ENCODE data around the gene JPH2.
"Not testable (repeated sequence)": the region's sequence is repeated elsewhere in the genome, so short reads cannot be mapped to it uniquely, and the experiment has no call there.

GRCh38 chr20:44129300-44129699 lies 57.7 kb downstream of the JPH2 start:
- TF ChIP-seq RAD21 (IDR thresholded peaks at IDR 0.05; ENCODE audit: low read depth); CTCF (IDR thresholded peaks at IDR 0.05 in 2 of 3, conservative IDR thresholded peaks at IDR 0.05 in 1 of 3; ENCODE audit: borderline replicate concordance in 1 of 3, insufficient read depth in 1 of 3, low read depth in 2 of 3, low read length in 2 of 3): not testable (repeated sequence)
